ENCODE results near the gene PRUNE2.

PRUNE2 gene

DNA sequence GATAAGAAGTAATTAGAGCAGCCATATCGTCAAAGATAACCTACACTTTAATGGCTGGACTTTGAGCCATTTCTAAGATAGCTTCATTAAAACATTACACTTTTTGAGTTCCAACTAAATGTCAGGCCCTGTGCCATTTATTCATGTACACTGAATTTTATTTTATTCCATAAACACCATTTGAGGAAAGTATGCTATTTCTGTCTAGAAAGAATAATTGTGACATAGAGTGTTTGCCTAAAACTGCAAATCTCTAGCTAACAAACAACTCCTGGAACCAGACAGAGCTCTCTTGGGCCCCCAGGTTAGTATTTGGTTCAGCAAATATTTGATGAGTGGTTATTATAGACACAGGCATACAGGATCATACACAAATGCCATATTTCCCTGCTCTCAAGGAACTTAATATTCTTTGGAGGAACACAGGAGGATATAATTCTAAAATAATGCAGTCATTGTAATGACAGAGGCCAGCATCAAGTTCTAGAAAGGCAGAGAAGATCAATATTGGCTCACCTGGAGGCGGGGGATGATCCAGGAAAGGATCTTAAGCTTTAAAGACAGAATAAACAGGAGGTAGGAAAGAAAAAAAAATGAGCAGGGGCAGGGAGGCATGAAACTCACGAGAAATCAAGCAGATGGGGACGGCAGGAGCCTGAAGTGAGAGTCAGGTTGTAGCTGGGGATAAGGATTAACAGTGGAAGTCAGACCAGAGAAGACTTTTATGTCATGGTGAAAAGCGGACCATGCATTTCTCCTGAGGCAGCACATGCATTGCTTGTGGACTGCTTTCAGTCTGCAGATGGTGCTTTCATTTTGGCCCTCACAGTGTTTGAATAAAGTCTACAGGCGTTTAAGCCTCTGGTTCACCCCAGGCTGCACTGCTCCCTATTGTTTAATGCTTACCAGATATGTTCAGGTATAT lies 319.3 kb downstream of the PRUNE2 start:
- Histone ChIP-seq H2BK15ac (replicated peaks; ENCODE audit: low read depth) (no peak overlapping the region), H3K4ac (ENCODE audit: low read depth, low read length) (no peak overlapping the region), H3K23ac (ENCODE audit: low read length) (no peak overlapping the region), H3K18ac (ENCODE audit: low read length) (no peak overlapping the region), H3K79me1 (ENCODE audit: low read length) (no peaks in the 10 kb centered on the region), H4K5ac (ENCODE audit: low read length) (no peak overlapping the region), H3K4me1 (ENCODE audit: control insufficient read depth, low read depth, low read length) (no peaks in the 10 kb centered on the region), H2BK5ac (ENCODE audit: low read length) (no peak overlapping the region), H3K79me2 (ENCODE audit: control insufficient read depth, insufficient read depth, low read length) (no peaks in the 10 kb centered on the region), H3K4me3 (ENCODE audit: low read length) (no peak overlapping the region), H3K27me3 (ENCODE audit: insufficient read depth, low read length, poor library complexity) (no peaks in the 10 kb centered on the region), H3K9ac (ENCODE audit: low read length) (no peak overlapping the region), H2BK120ac (ENCODE audit: low read depth, low read length) (no peak overlapping the region), H3K4me2 (ENCODE audit: low read length) (no peak overlapping the region), H3K56ac (ENCODE audit: low read length) (no peak overlapping the region), H2AK5ac (ENCODE audit: low read length) (no peak overlapping the region), H3K36me3 (ENCODE audit: control insufficient read depth, insufficient read depth, low read length) (no peaks in the 10 kb centered on the region), H3K27ac (ENCODE audit: low read depth, low read length) (no peak overlapping the region), H4K8ac (ENCODE audit: low read depth, low read length) (no peak overlapping the region)
- DNase-seq, result no peak
- no CpG with 5 or more reads among the region's 6 CpGs for WGBS (ENCODE audit: extremely low coverage, insufficient coverage, low lambda C conversion rate)

DNA sequence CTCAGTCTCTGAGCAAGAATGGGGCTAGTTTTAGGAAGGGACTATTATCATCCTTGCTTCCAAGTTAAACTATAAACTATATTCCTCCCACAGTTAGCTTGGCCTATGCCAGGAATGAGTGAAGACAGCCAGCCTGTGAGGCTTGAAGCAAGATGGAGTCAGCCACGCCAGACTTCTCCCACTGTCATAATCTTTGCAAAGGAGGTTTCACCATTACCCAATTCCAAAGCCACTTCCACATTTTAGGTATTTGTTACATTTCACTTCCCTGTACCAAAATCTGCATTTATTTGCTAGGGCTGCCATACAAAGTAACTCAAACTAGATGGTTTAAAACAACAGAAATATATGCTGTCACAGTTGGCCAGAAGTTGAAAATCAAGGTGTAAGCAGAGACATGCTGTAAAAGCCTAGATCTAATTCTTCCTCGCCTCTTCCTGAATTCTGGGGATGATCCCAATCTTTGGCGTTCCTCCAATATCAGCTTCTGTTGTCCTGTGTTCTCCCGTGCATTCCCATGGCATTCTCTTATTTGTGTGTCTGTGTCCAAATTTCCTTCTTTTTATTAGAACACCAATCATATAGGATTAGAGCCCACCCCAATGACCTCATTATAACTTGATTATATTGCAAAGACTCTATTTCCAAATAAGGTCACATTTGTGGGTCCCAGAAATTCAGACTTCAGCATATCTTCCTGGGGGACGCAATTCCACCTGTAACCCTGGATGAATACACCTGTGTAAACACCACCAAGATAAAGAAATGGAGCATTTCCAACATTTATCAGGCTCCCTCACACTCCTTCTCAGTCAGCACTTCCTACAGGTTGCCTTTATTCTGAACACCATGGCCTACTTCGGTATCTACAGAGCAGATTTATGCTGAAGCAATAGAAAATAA lies 320.2 kb downstream of the PRUNE2 start:
- no peak overlapping the region for H3K4me3 ChIP-seq (ENCODE audit: low read length)
- no peak overlapping the region for H3K27ac ChIP-seq (ENCODE audit: low read depth, low read length)
- H2BK120ac ChIP-seq (ENCODE audit: low read depth, low read length), result no peak overlapping the region
- no peak overlapping the region for H2BK5ac ChIP-seq (ENCODE audit: low read length)
- no peak overlapping the region for H4K8ac ChIP-seq (ENCODE audit: low read depth, low read length)
- no peak overlapping the region for H3K4me2 ChIP-seq (ENCODE audit: low read length)
- no peak overlapping the region for H4K5ac ChIP-seq (ENCODE audit: low read length)
- H3K4ac ChIP-seq (ENCODE audit: low read depth, low read length), result no peak overlapping the region
- no peaks in the 10 kb centered on the region for H3K4me1 ChIP-seq (ENCODE audit: control insufficient read depth, low read depth, low read length)
- DNase-seq, result no peak
- H3K79me1 ChIP-seq (ENCODE audit: low read length), result no peaks in the 10 kb centered on the region
- no peak overlapping the region for H3K9ac ChIP-seq (ENCODE audit: low read length)
- H2BK15ac ChIP-seq (replicated peaks; ENCODE audit: low read depth), result no peak overlapping the region
- no peak overlapping the region for H3K23ac ChIP-seq (ENCODE audit: low read length)
- H3K36me3 ChIP-seq (ENCODE audit: control insufficient read depth, insufficient read depth, low read length), result no peaks in the 10 kb centered on the region
- H2AK5ac ChIP-seq (ENCODE audit: low read length), result no peak overlapping the region
- no peak overlapping the region for H3K18ac ChIP-seq (ENCODE audit: low read length)
- WGBS (ENCODE audit: extremely low coverage, insufficient coverage, low lambda C conversion rate), result no CpG with 5 or more reads among the region's 6 CpGs
- no peaks in the 10 kb centered on the region for H3K79me2 ChIP-seq (ENCODE audit: control insufficient read depth, insufficient read depth, low read length)
- no peak overlapping the region for H3K56ac ChIP-seq (ENCODE audit: low read length)
- H3K27me3 ChIP-seq (ENCODE audit: insufficient read depth, low read length, poor library complexity), result no peaks in the 10 kb centered on the region

DNA sequence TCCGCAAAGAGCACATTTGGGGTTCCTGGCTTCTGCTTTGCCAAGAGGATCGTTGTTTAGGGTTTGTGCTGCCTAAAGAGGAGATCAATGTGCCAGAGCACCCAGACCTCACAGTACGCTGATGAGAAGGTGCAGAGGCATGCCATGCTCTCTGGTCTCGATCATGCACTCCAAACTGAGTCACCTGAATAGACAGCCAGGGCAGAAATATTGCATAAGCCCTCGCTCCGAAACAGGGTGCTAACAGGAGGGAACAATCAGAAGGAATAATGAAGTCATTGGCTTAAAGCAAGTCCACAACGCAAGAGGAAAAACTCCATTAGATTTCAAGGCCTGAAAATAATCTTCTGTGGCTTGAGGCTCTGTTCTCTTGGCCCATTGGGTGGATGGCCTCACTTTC lies 322.7 kb downstream of the PRUNE2 start:
- Histone ChIP-seq H3K27me3 (ENCODE audit: insufficient read depth, low read length, poor library complexity) (no peaks in the 10 kb centered on the region), H3K79me2 (ENCODE audit: control insufficient read depth, insufficient read depth, low read length) (no peaks in the 10 kb centered on the region), H2BK15ac (replicated peaks; ENCODE audit: low read depth) (no peak overlapping the region), H3K9ac (ENCODE audit: low read length) (no peak overlapping the region), H3K4me3 (ENCODE audit: low read length) (no peak overlapping the region), H3K4me1 (ENCODE audit: control insufficient read depth, low read depth, low read length) (no peaks in the 10 kb centered on the region), H3K79me1 (ENCODE audit: low read length) (no peaks in the 10 kb centered on the region), H3K27ac (ENCODE audit: low read depth, low read length) (no peak overlapping the region), H3K23ac (ENCODE audit: low read length) (no peak overlapping the region), H3K56ac (ENCODE audit: low read length) (no peak overlapping the region), H2AK5ac (ENCODE audit: low read length) (no peak overlapping the region), H3K36me3 (ENCODE audit: control insufficient read depth, insufficient read depth, low read length) (no peaks in the 10 kb centered on the region), H3K18ac (ENCODE audit: low read length) (no peak overlapping the region), H3K4me2 (ENCODE audit: low read length) (no peak overlapping the region), H4K8ac (ENCODE audit: low read depth, low read length) (no peak overlapping the region), H2BK5ac (ENCODE audit: low read length) (no peak overlapping the region), H2BK120ac (ENCODE audit: low read depth, low read length) (no peak overlapping the region), H3K4ac (ENCODE audit: low read depth, low read length) (no peak overlapping the region), H4K5ac (ENCODE audit: low read length) (no peak overlapping the region)
- WGBS (ENCODE audit: extremely low coverage, insufficient coverage, low lambda C conversion rate), result no CpG with 5 or more reads among the region's 7 CpGs
- DNase-seq, result no peak

DNA sequence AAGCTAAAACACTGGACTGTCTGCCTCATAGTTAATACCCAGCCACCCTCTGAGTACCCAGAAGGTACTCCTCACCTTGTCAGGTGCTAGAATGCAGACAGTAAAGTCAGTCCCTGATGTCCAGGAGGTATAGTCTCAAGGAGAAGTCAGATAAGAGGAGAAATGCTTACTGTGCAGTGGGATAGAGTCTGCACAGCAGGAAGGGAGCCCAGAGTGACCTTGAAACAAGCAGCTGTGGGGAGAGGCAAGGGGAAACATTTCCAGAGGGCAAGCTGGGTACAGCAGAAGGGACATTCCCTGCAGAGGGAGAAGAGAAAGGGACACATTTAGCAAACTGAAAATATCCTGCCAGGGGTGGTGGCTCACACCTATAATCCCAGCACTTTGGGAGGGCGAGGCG lies 324.2 kb downstream of the PRUNE2 start:
- H3K4me1 ChIP-seq (ENCODE audit: control insufficient read depth, low read depth, low read length), result no peaks in the 10 kb centered on the region

DNA sequence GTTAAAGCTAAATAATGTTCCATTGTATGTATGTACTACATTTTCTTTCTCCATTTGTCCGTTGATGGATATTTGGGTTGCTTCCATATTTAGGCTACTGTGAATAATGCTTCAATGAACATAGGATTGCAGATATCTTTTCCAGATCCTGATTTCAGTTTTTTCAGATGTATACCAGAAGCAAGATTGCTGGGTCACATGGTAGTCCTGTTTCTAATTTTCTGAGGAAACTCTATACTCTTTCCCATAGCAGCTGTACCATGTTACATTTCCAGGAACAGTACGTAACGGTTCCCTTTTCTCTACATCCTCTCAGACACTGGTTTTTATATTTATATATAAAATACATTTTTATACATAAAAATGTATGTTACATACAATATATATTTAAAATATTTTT lies 325.1 kb downstream of the PRUNE2 start:
- Histone ChIP-seq H3K36me3 (ENCODE audit: control insufficient read depth, insufficient read depth, low read length) (no peaks in the 10 kb centered on the region), H3K79me2 (ENCODE audit: control insufficient read depth, insufficient read depth, low read length) (no peaks in the 10 kb centered on the region), H2BK120ac (ENCODE audit: low read depth, low read length) (no peak overlapping the region), H3K4ac (ENCODE audit: low read depth, low read length) (no peak overlapping the region), H3K18ac (ENCODE audit: low read length) (no peak overlapping the region), H4K8ac (ENCODE audit: low read depth, low read length) (no peak overlapping the region), H3K79me1 (ENCODE audit: low read length) (no peaks in the 10 kb centered on the region), H3K27ac (ENCODE audit: low read depth, low read length) (no peak overlapping the region), H3K23ac (ENCODE audit: low read length) (no peak overlapping the region), H3K27me3 (ENCODE audit: insufficient read depth, low read length, poor library complexity) (no peaks in the 10 kb centered on the region), H2BK15ac (replicated peaks; ENCODE audit: low read depth) (no peak overlapping the region), H2BK5ac (ENCODE audit: low read length) (no peak overlapping the region), H3K4me2 (ENCODE audit: low read length) (no peak overlapping the region), H3K56ac (ENCODE audit: low read length) (no peak overlapping the region), H3K9ac (ENCODE audit: low read length) (no peak overlapping the region), H3K4me1 (ENCODE audit: control insufficient read depth, low read depth, low read length) (no peaks in the 10 kb centered on the region), H4K5ac (ENCODE audit: low read length) (no peak overlapping the region), H3K4me3 (ENCODE audit: low read length) (no peak overlapping the region), H2AK5ac (ENCODE audit: low read length) (no peak overlapping the region)
- DNase-seq, result no peak
- no CpG with 5 or more reads among the region's 3 CpGs for WGBS (ENCODE audit: extremely low coverage, insufficient coverage, low lambda C conversion rate)

More for the DNA sequence above, 324.2 kb downstream of the PRUNE2 start:
- H3K36me3 ChIP-seq (ENCODE audit: control insufficient read depth, insufficient read depth, low read length), result no peaks in the 10 kb centered on the region
- H3K18ac ChIP-seq (ENCODE audit: low read length), result no peak overlapping the region
- H3K4me3 ChIP-seq (ENCODE audit: low read length), result no peak overlapping the region
- H2AK5ac ChIP-seq (ENCODE audit: low read length), result no peak overlapping the region
- no peak overlapping the region for H3K4me2 ChIP-seq (ENCODE audit: low read length)
- no peaks in the 10 kb centered on the region for H3K27me3 ChIP-seq (ENCODE audit: insufficient read depth, low read length, poor library complexity)
- H2BK15ac ChIP-seq (replicated peaks; ENCODE audit: low read depth), result no peak overlapping the region
- H3K23ac ChIP-seq (ENCODE audit: low read length), result no peak overlapping the region
- no peak overlapping the region for H2BK5ac ChIP-seq (ENCODE audit: low read length)
- no peaks in the 10 kb centered on the region for H3K79me1 ChIP-seq (ENCODE audit: low read length)
- no CpG with 5 or more reads among the region's 2 CpGs for WGBS (ENCODE audit: extremely low coverage, insufficient coverage, low lambda C conversion rate)
- no peak overlapping the region for H2BK120ac ChIP-seq (ENCODE audit: low read depth, low read length)
- no peak overlapping the region for H3K27ac ChIP-seq (ENCODE audit: low read depth, low read length)
- no peak for DNase-seq
- no peak overlapping the region for H3K56ac ChIP-seq (ENCODE audit: low read length)
- no peak overlapping the region for H4K5ac ChIP-seq (ENCODE audit: low read length)
- H3K4ac ChIP-seq (ENCODE audit: low read depth, low read length), result no peak overlapping the region
- no peaks in the 10 kb centered on the region for H3K79me2 ChIP-seq (ENCODE audit: control insufficient read depth, insufficient read depth, low read length)
- no peak overlapping the region for H4K8ac ChIP-seq (ENCODE audit: low read depth, low read length)
- no peak overlapping the region for H3K9ac ChIP-seq (ENCODE audit: low read length)
